Activated gamma-delta T cell treated with Interleukin-2 at 50 U/mL for 16 hours (primary cell): Measurements from ENCODE around the gene THBS1.

ENCODE experiments used
- DNase-seq: peaks from one replicate; pipeline ENCODE4 v3.0.0-alpha.2; 2020

THBS1 gene

GRCh38 chr15:39574427-39574826 lies 6.5 kb upstream of the THBS1 start:
- no peak for DNase-seq

GRCh38 chr15:39575180-39575579 lies 5.7 kb upstream of the THBS1 start:
- no peak for DNase-seq

- DNase-seq = no peak
Observed at GRCh38 chr15:39578851-39579486, 1.9 kb upstream of the THBS1 start.

GRCh38 chr15:39579487-39580116 lies 1.3 kb upstream of the THBS1 start:
- DNase-seq = no peak

GRCh38 chr15:39580117-39580484 lies 778 bp upstream of the THBS1 start:
- peak; percentile 91 for DNase-seq

- no peak for DNase-seq
Observed at GRCh38 chr15:39581242-39581792, 438 bp downstream of the THBS1 start.

GRCh38 chr15:39581793-39582285 lies 960 bp downstream of the THBS1 start:
- no peak for DNase-seq

- no peak for DNase-seq
Observed at GRCh38 chr15:39582286-39582976, 1.6 kb downstream of the THBS1 start.

GRCh38 chr15:39582977-39583595 lies 2.2 kb downstream of the THBS1 start:
- DNase-seq = no peak

GRCh38 chr15:39583596-39584265 lies 2.9 kb downstream of the THBS1 start:
- DNase-seq = peak; percentile 23

- no peak for DNase-seq
Observed at GRCh38 chr15:39584266-39584659, 3.4 kb downstream of the THBS1 start.

- DNase-seq = no peak
Observed at GRCh38 chr15:39584662-39585388, 3.9 kb downstream of the THBS1 start.

- no peak for DNase-seq
Observed at GRCh38 chr15:39585389-39585841, 4.5 kb downstream of the THBS1 start.

GRCh38 chr15:39585871-39586301 lies 5.0 kb downstream of the THBS1 start:
- no peak for DNase-seq

GRCh38 chr15:39586387-39587095 lies 5.7 kb downstream of the THBS1 start:
- DNase-seq = no peak

- no peak for DNase-seq
Observed at GRCh38 chr15:39587096-39587721, 6.3 kb downstream of the THBS1 start.

- DNase-seq = no peak
Observed at GRCh38 chr15:39587731-39588530, 7.1 kb downstream of the THBS1 start.

GRCh38 chr15:39588531-39589192 lies 7.8 kb downstream of the THBS1 start:
- no peak for DNase-seq

- DNase-seq = no peak
Observed at GRCh38 chr15:39589193-39589814, 8.4 kb downstream of the THBS1 start.
